Nephron (organoid): ENCODE results near the gene DCLK1.
"Not testable (repeated sequence)": the region's sequence is repeated elsewhere in the genome, so short reads cannot be mapped to it uniquely, and the experiment has no call there.

Experiments used
- H3K27ac Mint-ChIP-seq, 3 experiments: 2 replicates each; pipeline ENCODE4 v1.8.0; 2020; ENCODE audit warnings: mixed read lengths in 3 of 3, mild to moderate bottlenecking in 2 of 3, moderate library complexity in 1 of 3
- H3K27me3 Mint-ChIP-seq: 2 replicates; pipeline ENCODE4 v1.8.0; 2021; ENCODE audit warnings: low read depth, mild to moderate bottlenecking, moderate library complexity, mixed read lengths
- H3K36me3 Mint-ChIP-seq: 2 replicates; pipeline ENCODE4 v1.8.0; 2020; ENCODE audit warnings: low read depth, mixed read lengths
- H3K4me1 Mint-ChIP-seq: 2 replicates; pipeline ENCODE4 v1.8.0; 2020; ENCODE audit warnings: mixed read lengths
- H3K4me3 Mint-ChIP-seq, 3 experiments: 2 replicates each; pipeline ENCODE4 v1.8.0; 2020; ENCODE audit warnings: mild to moderate bottlenecking in 3 of 3, mixed read lengths in 3 of 3, moderate library complexity in 2 of 3
- H3K9me3 Mint-ChIP-seq: 2 replicates; pipeline ENCODE4 v1.8.0; 2020; ENCODE audit warnings: mixed read lengths
- TF ChIP-seq, protein P1 (sequence below), 3 experiments: fragments of 200-600 bp; sonication (generic); IDR thresholded peaks; one replicate each; pipeline ENCODE4 v1.5.0; 2021; ENCODE audit warnings: antibody characterized with exemption in 3 of 3; ENCODE audit not compliant: unreplicated experiment in 3 of 3

Gene DCLK1

GRCh38 chr13:36102721-36103120 lies 28.5 kb downstream of the DCLK1 start:
- Mint-ChIP-seq H3K36me3 (no peaks in the 10 kb centered on the region), H3K4me3 (no peak overlapping the region), H3K9me3 (no peaks in the 10 kb centered on the region), H3K27ac (no peak overlapping the region), H3K4me1 (peaks cover 38% of the 10 kb centered on the region), H3K27me3 (no peaks in the 10 kb centered on the region)
- TF ChIP-seq, protein P1, sequence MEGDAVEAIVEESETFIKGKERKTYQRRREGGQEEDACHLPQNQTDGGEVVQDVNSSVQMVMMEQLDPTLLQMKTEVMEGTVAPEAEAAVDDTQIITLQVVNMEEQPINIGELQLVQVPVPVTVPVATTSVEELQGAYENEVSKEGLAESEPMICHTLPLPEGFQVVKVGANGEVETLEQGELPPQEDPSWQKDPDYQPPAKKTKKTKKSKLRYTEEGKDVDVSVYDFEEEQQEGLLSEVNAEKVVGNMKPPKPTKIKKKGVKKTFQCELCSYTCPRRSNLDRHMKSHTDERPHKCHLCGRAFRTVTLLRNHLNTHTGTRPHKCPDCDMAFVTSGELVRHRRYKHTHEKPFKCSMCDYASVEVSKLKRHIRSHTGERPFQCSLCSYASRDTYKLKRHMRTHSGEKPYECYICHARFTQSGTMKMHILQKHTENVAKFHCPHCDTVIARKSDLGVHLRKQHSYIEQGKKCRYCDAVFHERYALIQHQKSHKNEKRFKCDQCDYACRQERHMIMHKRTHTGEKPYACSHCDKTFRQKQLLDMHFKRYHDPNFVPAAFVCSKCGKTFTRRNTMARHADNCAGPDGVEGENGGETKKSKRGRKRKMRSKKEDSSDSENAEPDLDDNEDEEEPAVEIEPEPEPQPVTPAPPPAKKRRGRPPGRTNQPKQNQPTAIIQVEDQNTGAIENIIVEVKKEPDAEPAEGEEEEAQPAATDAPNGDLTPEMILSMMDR (IDR thresholded peaks at IDR 0.05; ENCODE audit: unreplicated experiment in 3 of 3) = no peak

DNA sequence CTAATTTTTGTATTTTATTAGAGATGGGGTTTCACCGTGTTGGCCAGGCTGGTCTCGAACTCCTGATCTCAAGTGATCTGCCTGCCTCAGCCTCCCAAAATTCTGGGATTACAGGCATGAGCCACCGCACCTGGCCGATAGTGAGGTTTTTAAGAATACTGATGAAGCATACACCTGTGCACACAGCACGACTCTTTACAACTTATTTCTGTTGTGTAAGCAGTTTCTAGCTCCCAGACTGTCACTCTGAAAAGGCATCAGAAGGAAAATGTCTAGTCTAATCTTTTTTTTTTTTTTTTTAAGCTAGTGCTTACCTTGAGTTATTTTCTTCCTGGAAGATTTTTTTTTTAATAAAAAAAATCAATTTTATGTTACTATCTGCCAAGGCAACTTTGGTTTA lies 29.3 kb downstream of the DCLK1 start:
- not testable (repeated sequence) for H3K36me3 Mint-ChIP-seq, H3K27me3 Mint-ChIP-seq, H3K4me3 Mint-ChIP-seq, H3K9me3 Mint-ChIP-seq, H3K27ac Mint-ChIP-seq
- H3K4me1 Mint-ChIP-seq = peaks cover 38% of the 10 kb centered on the region

- TF ChIP-seq, protein P1 (IDR thresholded peaks at IDR 0.05; ENCODE audit: unreplicated experiment in 3 of 3) = no peak
- H3K4me3 Mint-ChIP-seq = no peak overlapping the region
- no peaks in the 10 kb centered on the region for H3K36me3 Mint-ChIP-seq
- H3K9me3 Mint-ChIP-seq = no peaks in the 10 kb centered on the region
- no peaks in the 10 kb centered on the region for H3K27me3 Mint-ChIP-seq
- H3K4me1 Mint-ChIP-seq = peaks cover 41% of the 10 kb centered on the region
- peak overlapping the region in 2 of 3 experiments; percentile 8 to 17 for H3K27ac Mint-ChIP-seq
Measured at GRCh38 chr13:36101157-36101556, 30.0 kb downstream of the DCLK1 start.

DNA sequence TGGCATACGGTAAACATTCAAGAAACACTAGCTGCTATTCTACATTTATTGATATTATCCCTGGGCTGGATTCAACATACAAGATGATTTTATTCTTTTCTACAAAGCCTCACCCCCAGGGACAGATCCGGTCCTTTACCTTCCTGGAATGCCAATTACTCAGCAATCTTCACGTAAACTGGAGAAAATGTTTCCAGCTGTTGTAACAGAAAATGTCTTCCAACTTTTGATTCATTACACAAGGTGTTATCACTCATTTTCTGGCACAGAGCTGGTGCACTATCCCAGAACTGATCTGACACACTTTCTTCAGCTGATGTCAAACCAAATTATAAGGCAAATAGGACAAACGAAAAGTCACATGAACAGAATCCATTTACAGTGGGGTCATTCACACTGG lies 33.1 kb downstream of the DCLK1 start:
- Mint-ChIP-seq H3K4me1 (peaks cover 44% of the 10 kb centered on the region), H3K4me3 (no peak overlapping the region), H3K36me3 (no peaks in the 10 kb centered on the region), H3K9me3 (no peaks in the 10 kb centered on the region), H3K27me3 (no peaks in the 10 kb centered on the region), H3K27ac (peak overlapping the region; percentile 54 to 74 (median 63))
- TF ChIP-seq, protein P1 (IDR thresholded peaks at IDR 0.05; ENCODE audit: unreplicated experiment in 3 of 3) = no peak

DNA sequence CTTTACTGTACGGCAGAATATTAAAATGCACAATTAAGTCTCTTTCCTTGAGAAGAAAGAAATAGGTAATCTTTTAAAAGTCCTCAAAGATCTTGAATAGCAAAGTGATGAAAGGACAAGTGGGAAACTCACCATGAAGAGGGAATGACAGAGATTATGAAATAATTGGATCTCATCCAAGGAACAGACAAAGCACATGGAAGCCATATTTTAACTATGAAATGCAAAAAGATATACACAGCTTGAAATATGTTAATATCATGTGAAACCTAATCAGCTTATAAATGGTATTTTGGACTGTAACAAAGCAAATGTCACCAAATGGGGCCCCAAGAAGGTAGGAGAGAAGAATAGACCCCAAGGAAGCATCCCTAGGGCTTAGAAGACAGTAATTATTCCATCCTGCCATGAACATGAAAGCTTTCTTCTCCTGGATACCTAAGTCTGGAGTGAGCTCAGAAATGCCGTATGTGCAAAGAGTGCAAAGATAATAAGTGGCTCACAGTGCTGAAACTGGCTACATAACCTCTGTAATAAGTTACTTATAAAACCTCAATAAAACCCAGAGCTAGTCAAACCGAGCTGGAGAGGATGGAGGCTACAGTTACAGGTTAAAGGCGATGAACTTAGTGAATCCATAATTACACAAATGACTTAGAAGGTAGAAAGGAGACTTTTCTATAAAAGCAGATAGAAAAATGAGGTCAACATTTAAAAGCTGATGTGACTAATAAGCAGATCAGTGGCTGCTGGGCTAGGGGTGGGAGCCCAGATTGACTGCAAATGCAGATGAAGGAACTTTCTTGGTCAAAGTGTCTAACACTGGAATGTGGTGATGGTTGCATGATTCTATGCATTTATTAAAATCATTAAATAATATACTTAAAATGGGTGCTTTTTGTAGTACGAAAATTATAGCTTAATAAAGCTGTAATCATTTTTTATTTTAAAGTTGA lies 34.4 kb downstream of the DCLK1 start:
- H3K27me3 Mint-ChIP-seq = no peaks in the 10 kb centered on the region
- peaks cover 42% of the 10 kb centered on the region for H3K4me1 Mint-ChIP-seq
- H3K27ac Mint-ChIP-seq = peak overlapping the region; percentile 86 to 91 (median 87)
- TF ChIP-seq, protein P1 (IDR thresholded peaks at IDR 0.05; ENCODE audit: unreplicated experiment in 3 of 3) = no peak
- H3K4me3 Mint-ChIP-seq = no peak overlapping the region
- H3K36me3 Mint-ChIP-seq = peaks cover 4% of the 10 kb centered on the region
- H3K9me3 Mint-ChIP-seq = peaks cover 3% of the 10 kb centered on the region

DNA sequence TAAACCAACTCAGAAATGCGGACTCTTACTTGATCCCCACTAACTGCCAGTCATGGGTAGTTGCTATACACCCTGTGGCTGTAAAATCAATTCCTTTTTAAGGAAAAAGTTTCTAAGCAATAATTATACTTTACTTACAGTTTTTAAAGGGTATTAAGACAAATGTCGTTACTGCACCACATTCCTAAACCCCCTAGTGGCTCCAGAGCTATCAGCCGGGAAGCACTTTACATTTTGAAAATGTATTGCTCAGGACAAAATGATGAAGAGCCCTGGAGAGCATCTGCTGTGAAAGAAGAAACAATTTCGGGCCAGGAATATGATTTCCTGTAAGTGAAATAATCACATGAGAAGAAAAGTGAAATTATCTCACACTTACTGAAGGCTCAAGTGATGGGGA lies 36.7 kb downstream of the DCLK1 start:
- no peaks in the 10 kb centered on the region for H3K27me3 Mint-ChIP-seq
- H3K27ac Mint-ChIP-seq = peak overlapping the region; percentile 4 to 91 (median 36)
- H3K4me1 Mint-ChIP-seq = peaks cover 62% of the 10 kb centered on the region
- TF ChIP-seq, protein P1 (IDR thresholded peaks at IDR 0.05; ENCODE audit: unreplicated experiment in 3 of 3) = no peak
- no peak overlapping the region for H3K4me3 Mint-ChIP-seq
- peaks cover 3% of the 10 kb centered on the region for H3K9me3 Mint-ChIP-seq
- H3K36me3 Mint-ChIP-seq = peaks cover 4% of the 10 kb centered on the region
